Uterus (tissue), 4 donors: Measurements from ENCODE around the gene IL9R. TPM values are rescaled to one million over a fixed set of nuclear protein-coding genes. Genes with fewer than 3 reads are reported as not detected.
"Not testable (repeated sequence)": the region's sequence is repeated elsewhere in the genome, so short reads cannot be mapped to it uniquely, and the experiment has no call there.

Source experiments
- DNase-seq, 2 donors: peaks; one replicate each; pipeline ENCODE4 v3.0.0-alpha.2; 2019 to 2020
- H3K27ac ChIP-seq, 2 donors: fragments of 200-600 bp; sonication (generic); 1 replicate in 1 of 2; 2 replicates in 1 of 2; pipeline ENCODE4 v1.5.1; 2016 to 2018
- H3K27me3 ChIP-seq, 2 donors: fragments of 200-600 bp; sonication (generic); one replicate each; pipeline ENCODE4 v1.5.1; 2018 to 2019; ENCODE audit warnings: control low read depth in 1 of 2
- H3K36me3 ChIP-seq, 2 donors: fragments of 200-600 bp; sonication (generic); one replicate each; pipeline ENCODE4 v1.5.1; 2019; ENCODE audit warnings: control low read depth in 1 of 2
- H3K4me1 ChIP-seq, 2 donors: fragments of 200-600 bp; sonication (generic); one replicate each; pipeline ENCODE4 v1.5.1; 2018 to 2019; ENCODE audit warnings: control low read depth in 1 of 2
- H3K4me3 ChIP-seq, 2 donors: fragments of 200-600 bp; sonication (generic); 1 replicate in 1 of 2; 2 replicates in 1 of 2; pipeline ENCODE4 v1.5.1; 2018 to 2019; ENCODE audit warnings: mild to moderate bottlenecking in 1 of 2
- H3K9me3 ChIP-seq, 2 donors: fragments of 200-600 bp; sonication (generic); one replicate each; pipeline ENCODE4 v1.5.1; 2019; ENCODE audit warnings: control low read depth in 1 of 2
- CTCF ChIP-seq, 4 experiments: fragments of 200-600 bp in 2 of 4; fragments of 450-650 bp in 2 of 4; sonication (generic) in 2 of 4; IDR thresholded peaks; one replicate each; pipeline ENCODE4 v1.5.1; 2016 to 2019; ENCODE audit warnings: antibody characterized with exemption in 4 of 4, mild to moderate bottlenecking in 2 of 4, moderate library complexity in 1 of 4
- POLR2A ChIP-seq, 2 donors: fragments of 450-650 bp; IDR thresholded peaks; one replicate each; pipeline ENCODE4 v1.6.1; 2016; ENCODE audit warnings: antibody characterized with exemption in 2 of 2, mild to moderate bottlenecking in 1 of 2, moderate library complexity in 1 of 2
- intact Hi-C: fragments of 100-400 bp; cut with DNase I; formaldehyde crosslinking; loops from one replicate; pipeline ENCODE4 v1.15.1; 2023; ENCODE audit warnings: low total_unique reads
- total RNA-seq, 4 donors: library from RNA; depleted of rRNA in 3 of 4; stranded (reverse); fragments of >200 nt in 3 of 4; gene quantifications; one replicate each; pipeline versions ENCODE4 v1.1.0 to v1.2.4, GENCODE V29; 2014 to 2023
- donor health status: DM: yes; HTN: yes; CAD: no.

IL9R gene
- total RNA-seq, 4 donors from 2014 or later, result 0.14 TPM; not detected in 3

DNA sequence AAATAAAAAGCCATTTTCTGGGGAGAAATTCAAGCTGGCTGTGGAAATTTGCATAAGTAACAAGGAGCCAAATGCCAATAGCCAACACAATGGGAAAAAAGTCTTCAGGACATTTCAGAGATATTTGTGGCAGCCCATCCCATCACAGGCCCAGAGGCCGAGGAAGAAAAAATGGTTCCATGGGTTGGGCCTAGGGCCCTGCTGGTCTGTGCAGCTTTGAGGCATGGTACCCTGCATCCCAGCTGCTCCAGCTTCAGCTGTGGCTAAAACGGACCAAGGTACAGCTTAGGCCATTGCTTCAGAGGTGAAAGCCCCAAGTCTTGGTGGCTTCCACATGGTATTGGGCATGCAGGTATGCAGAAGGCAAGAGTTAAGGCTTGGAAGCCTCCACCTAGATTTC lies 14.2 kb upstream of the IL9R start:
- no peaks in the 10 kb centered on the region for H3K36me3 ChIP-seq
- TF ChIP-seq CTCF (IDR thresholded peaks at IDR 0.05) (no peak), POLR2A (IDR thresholded peaks at IDR 0.05) (no peak)
- H3K9me3 ChIP-seq, result no peaks in the 10 kb centered on the region
- no peaks in the 10 kb centered on the region for H3K27me3 ChIP-seq
- no peaks in the 10 kb centered on the region for H3K4me1 ChIP-seq
- no peak overlapping the region for H3K27ac ChIP-seq
- intact Hi-C loops, result no loop called here
- H3K4me3 ChIP-seq, result no peak overlapping the region
- DNase-seq, result no peak

GRCh38 chrX:155985208-155985607 lies 12.3 kb upstream of the IL9R start:
- no peak overlapping the region for H3K4me3 ChIP-seq
- no peaks in the 10 kb centered on the region for H3K9me3 ChIP-seq
- no peak for DNase-seq
- intact Hi-C loops, result no loop called here
- no peaks in the 10 kb centered on the region for H3K27me3 ChIP-seq
- TF ChIP-seq CTCF (IDR thresholded peaks at IDR 0.05) (no peak), POLR2A (IDR thresholded peaks at IDR 0.05) (no peak)
- no peak overlapping the region for H3K27ac ChIP-seq
- no peaks in the 10 kb centered on the region for H3K4me1 ChIP-seq
- no peaks in the 10 kb centered on the region for H3K36me3 ChIP-seq

GRCh38 chrX:155986995-155987394 lies 10.5 kb upstream of the IL9R start:
- H3K27me3 ChIP-seq, H3K4me1 ChIP-seq, DNase-seq, H3K9me3 ChIP-seq, H3K27ac ChIP-seq, H3K36me3 ChIP-seq, intact Hi-C loops, H3K4me3 ChIP-seq: not testable (repeated sequence)

GRCh38 chrX:155988859-155989258 lies 8.6 kb upstream of the IL9R start:
- intact Hi-C loops, result no loop called here
- Histone ChIP-seq H3K36me3 (no peaks in the 10 kb centered on the region), H3K27me3 (no peaks in the 10 kb centered on the region), H3K4me3 (no peak overlapping the region), H3K4me1 (no peaks in the 10 kb centered on the region), H3K27ac (no peak overlapping the region), H3K9me3 (no peaks in the 10 kb centered on the region)
- TF ChIP-seq CTCF (IDR thresholded peaks at IDR 0.05) (no peak), POLR2A (IDR thresholded peaks at IDR 0.05) (no peak)
- DNase-seq, result no peak

DNA sequence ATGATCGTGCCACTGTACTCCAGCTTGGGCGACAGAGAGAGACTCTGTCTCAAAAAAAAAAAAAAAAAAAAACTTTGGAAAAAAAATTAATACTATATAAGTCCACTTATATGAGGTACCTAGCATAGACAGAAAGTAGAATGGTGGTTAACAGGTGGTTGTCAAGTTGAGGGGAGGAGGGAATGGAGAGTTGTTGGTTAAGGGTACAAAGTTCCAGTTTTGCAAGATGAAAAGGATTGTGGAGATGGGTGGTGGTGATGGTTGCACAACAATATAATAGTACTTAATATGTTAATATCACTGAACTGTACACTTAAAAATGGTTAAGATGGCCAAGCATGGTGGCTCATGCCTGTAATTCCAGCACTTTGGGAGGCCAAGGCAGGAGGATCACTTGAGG lies 4.1 kb upstream of the IL9R start:
- Histone ChIP-seq H3K4me3 (no peak overlapping the region), H3K27ac (no peak overlapping the region), H3K36me3 (no peaks in the 10 kb centered on the region), H3K9me3 (no peaks in the 10 kb centered on the region), H3K4me1 (no peaks in the 10 kb centered on the region), H3K27me3 (no peaks in the 10 kb centered on the region)
- no peak for TF ChIP-seq CTCF (IDR thresholded peaks at IDR 0.05)
- no peak for TF ChIP-seq POLR2A (IDR thresholded peaks at IDR 0.05)
- no peak for DNase-seq
- intact Hi-C loops, result no loop called here

DNA sequence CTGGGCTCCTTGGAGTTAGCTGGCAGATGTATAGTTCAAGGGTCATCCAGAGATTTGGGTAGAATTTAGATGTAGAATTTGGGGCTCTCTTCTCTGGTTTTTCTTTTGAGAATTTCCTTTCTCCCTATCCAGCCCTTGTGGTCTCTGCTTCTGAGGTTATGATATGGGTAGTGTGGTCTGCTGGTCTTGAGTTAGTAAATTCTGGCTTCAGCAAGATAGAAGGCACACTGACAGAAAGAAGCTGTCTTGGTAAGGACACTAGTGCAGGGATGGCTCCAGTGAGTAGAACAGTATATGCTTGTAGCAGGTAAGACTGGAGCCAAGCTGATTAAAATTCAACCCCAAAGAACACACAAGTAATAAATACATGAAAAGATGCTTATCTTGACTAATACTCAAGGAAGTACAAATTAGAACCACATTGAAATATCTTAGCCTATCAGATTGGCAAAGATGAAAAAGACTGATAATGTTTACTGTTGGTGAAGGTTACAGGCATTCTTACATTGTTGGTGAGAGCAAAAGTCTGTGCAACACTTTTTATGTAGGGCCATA lies 2.1 kb upstream of the IL9R start:
- Histone ChIP-seq H3K4me1 (no peaks in the 10 kb centered on the region), H3K27me3 (no peaks in the 10 kb centered on the region), H3K27ac (no peak overlapping the region), H3K9me3 (no peaks in the 10 kb centered on the region), H3K36me3 (no peaks in the 10 kb centered on the region), H3K4me3 (no peak overlapping the region)
- intact Hi-C loops, result no loop called here
- TF ChIP-seq CTCF (IDR thresholded peaks at IDR 0.05) (no peak), POLR2A (IDR thresholded peaks at IDR 0.05) (no peak)
- DNase-seq, result no peak
